ENCODE data around the gene DBN1. TPM values are rescaled to one million over a fixed set of nuclear protein-coding genes. Genes with fewer than 3 reads are reported as not detected.

DBN1 gene
- total RNA-seq, 1 experiment from 2014 or later: 127 TPM

GRCh38 chr5:177490992-177491391 is 17.6 kb upstream of the DBN1 start:
- Histone ChIP-seq H2AFZ (ENCODE audit: low read length) (no peak overlapping the region), H3K36me3 (ENCODE audit: low read depth, low read length) (peaks cover 56% of the 10 kb centered on the region), H3K4me3 (ENCODE audit: low read length) (no peak overlapping the region), H3K4me2 (ENCODE audit: low read length) (no peak overlapping the region), H3K27ac (ENCODE audit: low read length) (no peak overlapping the region), H4K20me1 (ENCODE audit: low read length) (peaks cover 8% of the 10 kb centered on the region; the same call in 1 of the 2 replicates), H3K79me2 (ENCODE audit: low read length) (peaks cover 33% of the 10 kb centered on the region), H3K9me2 (replicated peaks; ENCODE audit: low read length) (no peaks in the 10 kb centered on the region), H3K27me3 (ENCODE audit: low read length) (no peaks in the 10 kb centered on the region), H3K4me1 (ENCODE audit: insufficient read depth, low read length) (peaks cover 31% of the 10 kb centered on the region), H3K9me3 (ENCODE audit: low read length) (no peaks in the 10 kb centered on the region), H3K9ac (ENCODE audit: low read length) (no peak overlapping the region), H3F3A (ENCODE audit: low read length, unreplicated experiment) (peaks cover 4% of the 10 kb centered on the region)
- ChIA-PET POLR2A (ENCODE audit: unreplicated experiment) (no interaction called here), CTCF (no interaction called here)
- intact Hi-C loops (cut with micrococcal nuclease): no loop called here
- TF ChIP-seq EZH2 (IDR thresholded peaks at IDR 0.05; ENCODE audit: low read length, unreplicated experiment) (no peak), CTCF (conservative IDR thresholded peaks at IDR 0.05; ENCODE audit: low read depth, low read length) (no peak), EZH2phosphoT487 (IDR thresholded peaks at IDR 0.05; ENCODE audit: borderline replicate concordance, low read length) (no peak)
- no peak for DNase-seq
- ATAC-seq: no peak
- BruUV-seq (replicated peaks): no TSS peak

- no TSS peak for BruUV-seq (replicated peaks)
- no peak overlapping the region for H2AFZ ChIP-seq (ENCODE audit: low read length)
- no peak overlapping the region for H3K4me3 ChIP-seq (ENCODE audit: low read length)
- intact Hi-C loops (cut with micrococcal nuclease): no loop called here
- peaks cover 4% of the 10 kb centered on the region; the same call in 1 of the 2 replicates for H4K20me1 ChIP-seq (ENCODE audit: low read length)
- H3F3A ChIP-seq (ENCODE audit: low read length, unreplicated experiment): no peaks in the 10 kb centered on the region
- H3K4me2 ChIP-seq (ENCODE audit: low read length): no peak overlapping the region
- TF ChIP-seq EZH2 (IDR thresholded peaks at IDR 0.05; ENCODE audit: low read length, unreplicated experiment) (no peak), CTCF (conservative IDR thresholded peaks at IDR 0.05; ENCODE audit: low read depth, low read length) (no peak), EZH2phosphoT487 (IDR thresholded peaks at IDR 0.05; ENCODE audit: borderline replicate concordance, low read length) (no peak)
- ChIA-PET POLR2A (ENCODE audit: unreplicated experiment) (no interaction called here), CTCF (no interaction called here)
- no peak overlapping the region for H3K27ac ChIP-seq (ENCODE audit: low read length)
- H3K9ac ChIP-seq (ENCODE audit: low read length): no peak overlapping the region
- peaks cover 25% of the 10 kb centered on the region for H3K4me1 ChIP-seq (ENCODE audit: insufficient read depth, low read length)
- DNase-seq (no peak), ATAC-seq (no peak)
- no peaks in the 10 kb centered on the region for H3K27me3 ChIP-seq (ENCODE audit: low read length)
- H3K36me3 ChIP-seq (ENCODE audit: low read depth, low read length): peaks cover 56% of the 10 kb centered on the region
- H3K79me2 ChIP-seq (ENCODE audit: low read length): peaks cover 27% of the 10 kb centered on the region
- no peaks in the 10 kb centered on the region for H3K9me2 ChIP-seq (replicated peaks; ENCODE audit: low read length)
- no peaks in the 10 kb centered on the region for H3K9me3 ChIP-seq (ENCODE audit: low read length)
Observed at GRCh38 chr5:177490311-177490991, 17.0 kb upstream of the DBN1 start.

- Histone ChIP-seq H3K4me3 (ENCODE audit: low read length) (no peak overlapping the region), H3K9ac (ENCODE audit: low read length) (no peak overlapping the region), H3K9me3 (ENCODE audit: low read length) (no peaks in the 10 kb centered on the region), H3K4me2 (ENCODE audit: low read length) (no peak overlapping the region), H3K79me2 (ENCODE audit: low read length) (peaks cover 21% of the 10 kb centered on the region), H4K20me1 (ENCODE audit: low read length) (no peaks in the 10 kb centered on the region), H2AFZ (ENCODE audit: low read length) (no peak overlapping the region), H3K27ac (ENCODE audit: low read length) (no peak overlapping the region), H3K9me2 (replicated peaks; ENCODE audit: low read length) (no peaks in the 10 kb centered on the region), H3K4me1 (ENCODE audit: insufficient read depth, low read length) (peaks cover 13% of the 10 kb centered on the region), H3K36me3 (ENCODE audit: low read depth, low read length) (peaks cover 56% of the 10 kb centered on the region), H3K27me3 (ENCODE audit: low read length) (no peaks in the 10 kb centered on the region), H3F3A (ENCODE audit: low read length, unreplicated experiment) (no peaks in the 10 kb centered on the region)
- ChIA-PET CTCF (no interaction called here), POLR2A (ENCODE audit: unreplicated experiment) (no interaction called here)
- no peak for DNase-seq
- intact Hi-C loops (cut with micrococcal nuclease): no loop called here
- no peak for ATAC-seq
- BruUV-seq (replicated peaks): no TSS peak
- no peak for TF ChIP-seq EZH2phosphoT487 (IDR thresholded peaks at IDR 0.05; ENCODE audit: borderline replicate concordance, low read length)
- TF ChIP-seq EZH2 (IDR thresholded peaks at IDR 0.05; ENCODE audit: low read length, unreplicated experiment): no peak
- TF ChIP-seq CTCF (conservative IDR thresholded peaks at IDR 0.05; ENCODE audit: low read depth, low read length): no peak
Observed at GRCh38 chr5:177489119-177489716, 15.8 kb upstream of the DBN1 start.

Data from PC-3 (cell line).